ENCODE results near the gene FAM3A.

DNA sequence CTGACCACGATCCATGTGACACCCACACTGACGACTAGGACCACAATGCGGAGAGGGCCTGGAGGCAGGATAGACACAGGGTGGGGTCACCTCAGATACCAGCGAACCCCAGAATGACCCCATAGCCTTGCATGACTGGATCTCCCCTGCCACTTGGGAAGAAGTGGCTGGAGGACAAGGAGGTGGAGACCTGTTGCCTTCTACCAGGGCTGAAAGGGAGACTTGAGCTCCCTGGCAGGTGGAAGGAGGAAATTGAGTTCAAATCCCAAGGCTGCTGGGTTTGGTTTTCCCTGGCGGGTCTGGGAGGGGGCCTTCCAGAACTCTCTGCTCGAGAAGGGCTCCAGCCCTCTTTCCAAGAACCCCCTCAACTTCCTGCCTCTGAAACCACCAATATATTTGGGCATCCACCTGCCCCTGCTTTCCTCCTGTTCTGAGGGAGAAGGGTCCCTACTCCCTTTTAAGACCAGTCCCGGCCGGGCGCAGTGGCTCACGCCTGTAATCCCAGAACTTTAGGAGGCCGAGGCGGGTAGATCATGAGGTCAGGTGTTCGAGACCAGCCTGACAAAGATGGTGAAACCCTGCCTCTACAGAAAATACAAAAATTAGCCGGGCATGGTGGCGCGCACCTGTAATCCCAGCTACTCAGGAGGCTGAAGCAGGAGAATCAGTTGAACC lies 3.0 kb downstream of the FAM3A start:
- TF ChIP-seq, protein P1, sequence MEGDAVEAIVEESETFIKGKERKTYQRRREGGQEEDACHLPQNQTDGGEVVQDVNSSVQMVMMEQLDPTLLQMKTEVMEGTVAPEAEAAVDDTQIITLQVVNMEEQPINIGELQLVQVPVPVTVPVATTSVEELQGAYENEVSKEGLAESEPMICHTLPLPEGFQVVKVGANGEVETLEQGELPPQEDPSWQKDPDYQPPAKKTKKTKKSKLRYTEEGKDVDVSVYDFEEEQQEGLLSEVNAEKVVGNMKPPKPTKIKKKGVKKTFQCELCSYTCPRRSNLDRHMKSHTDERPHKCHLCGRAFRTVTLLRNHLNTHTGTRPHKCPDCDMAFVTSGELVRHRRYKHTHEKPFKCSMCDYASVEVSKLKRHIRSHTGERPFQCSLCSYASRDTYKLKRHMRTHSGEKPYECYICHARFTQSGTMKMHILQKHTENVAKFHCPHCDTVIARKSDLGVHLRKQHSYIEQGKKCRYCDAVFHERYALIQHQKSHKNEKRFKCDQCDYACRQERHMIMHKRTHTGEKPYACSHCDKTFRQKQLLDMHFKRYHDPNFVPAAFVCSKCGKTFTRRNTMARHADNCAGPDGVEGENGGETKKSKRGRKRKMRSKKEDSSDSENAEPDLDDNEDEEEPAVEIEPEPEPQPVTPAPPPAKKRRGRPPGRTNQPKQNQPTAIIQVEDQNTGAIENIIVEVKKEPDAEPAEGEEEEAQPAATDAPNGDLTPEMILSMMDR (conservative IDR thresholded peaks at IDR 0.05; ENCODE audit: low read depth in 2 of 2) = no peak
- TF ChIP-seq, protein P2, sequence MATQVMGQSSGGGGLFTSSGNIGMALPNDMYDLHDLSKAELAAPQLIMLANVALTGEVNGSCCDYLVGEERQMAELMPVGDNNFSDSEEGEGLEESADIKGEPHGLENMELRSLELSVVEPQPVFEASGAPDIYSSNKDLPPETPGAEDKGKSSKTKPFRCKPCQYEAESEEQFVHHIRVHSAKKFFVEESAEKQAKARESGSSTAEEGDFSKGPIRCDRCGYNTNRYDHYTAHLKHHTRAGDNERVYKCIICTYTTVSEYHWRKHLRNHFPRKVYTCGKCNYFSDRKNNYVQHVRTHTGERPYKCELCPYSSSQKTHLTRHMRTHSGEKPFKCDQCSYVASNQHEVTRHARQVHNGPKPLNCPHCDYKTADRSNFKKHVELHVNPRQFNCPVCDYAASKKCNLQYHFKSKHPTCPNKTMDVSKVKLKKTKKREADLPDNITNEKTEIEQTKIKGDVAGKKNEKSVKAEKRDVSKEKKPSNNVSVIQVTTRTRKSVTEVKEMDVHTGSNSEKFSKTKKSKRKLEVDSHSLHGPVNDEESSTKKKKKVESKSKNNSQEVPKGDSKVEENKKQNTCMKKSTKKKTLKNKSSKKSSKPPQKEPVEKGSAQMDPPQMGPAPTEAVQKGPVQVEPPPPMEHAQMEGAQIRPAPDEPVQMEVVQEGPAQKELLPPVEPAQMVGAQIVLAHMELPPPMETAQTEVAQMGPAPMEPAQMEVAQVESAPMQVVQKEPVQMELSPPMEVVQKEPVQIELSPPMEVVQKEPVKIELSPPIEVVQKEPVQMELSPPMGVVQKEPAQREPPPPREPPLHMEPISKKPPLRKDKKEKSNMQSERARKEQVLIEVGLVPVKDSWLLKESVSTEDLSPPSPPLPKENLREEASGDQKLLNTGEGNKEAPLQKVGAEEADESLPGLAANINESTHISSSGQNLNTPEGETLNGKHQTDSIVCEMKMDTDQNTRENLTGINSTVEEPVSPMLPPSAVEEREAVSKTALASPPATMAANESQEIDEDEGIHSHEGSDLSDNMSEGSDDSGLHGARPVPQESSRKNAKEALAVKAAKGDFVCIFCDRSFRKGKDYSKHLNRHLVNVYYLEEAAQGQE (IDR thresholded peaks at IDR 0.05; ENCODE audit: unreplicated experiment) = no peak
- no peak for TF ChIP-seq POLR2AphosphoS5 (IDR thresholded peaks at IDR 0.05; ENCODE audit: low read depth)
- TF ChIP-seq EZH2phosphoT487 (IDR thresholded peaks at IDR 0.05; ENCODE audit: unreplicated experiment) = no peak
- no peak for TF ChIP-seq EZH2 (IDR thresholded peaks at IDR 0.05; ENCODE audit: low read depth, unreplicated experiment)
- TF ChIP-seq, protein P3, sequence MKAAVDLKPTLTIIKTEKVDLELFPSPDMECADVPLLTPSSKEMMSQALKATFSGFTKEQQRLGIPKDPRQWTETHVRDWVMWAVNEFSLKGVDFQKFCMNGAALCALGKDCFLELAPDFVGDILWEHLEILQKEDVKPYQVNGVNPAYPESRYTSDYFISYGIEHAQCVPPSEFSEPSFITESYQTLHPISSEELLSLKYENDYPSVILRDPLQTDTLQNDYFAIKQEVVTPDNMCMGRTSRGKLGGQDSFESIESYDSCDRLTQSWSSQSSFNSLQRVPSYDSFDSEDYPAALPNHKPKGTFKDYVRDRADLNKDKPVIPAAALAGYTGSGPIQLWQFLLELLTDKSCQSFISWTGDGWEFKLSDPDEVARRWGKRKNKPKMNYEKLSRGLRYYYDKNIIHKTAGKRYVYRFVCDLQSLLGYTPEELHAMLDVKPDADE (IDR thresholded peaks at IDR 0.05) = no peak

Data from GM23338 (cell line).